Right atrium auricular region (tissue), 2 donors: ENCODE results near the gene GMPR. TPM values are rescaled to one million over a fixed set of nuclear protein-coding genes. Genes with fewer than 3 reads are reported as not detected.

Experiments used
- DNase-seq: peaks from one replicate; pipeline ENCODE4 v3.0.0-alpha.2; 2019; ENCODE audit warnings: low spot score
- H3K27ac ChIP-seq, 2 donors: fragments of 200-600 bp; sonication (generic); 1 replicate in 1 of 2; 2 replicates in 1 of 2; pipeline ENCODE4 v1.5.1; 2016 to 2019
- H3K27me3 ChIP-seq, 2 donors: fragments of 200-600 bp; sonication (generic); one replicate each; pipeline versions ENCODE4 v1.5.1 to v1.6.0; 2017 to 2019
- H3K36me3 ChIP-seq: fragments of 200-600 bp; sonication (generic); one replicate; pipeline ENCODE4 v1.5.1; 2016
- H3K4me1 ChIP-seq, 2 donors: fragments of 200-600 bp; sonication (generic); one replicate each; pipeline versions ENCODE4 v1.5.1 to v1.6.0; 2017 to 2019
- H3K4me3 ChIP-seq, 2 donors: fragments of 200-600 bp; sonication (generic); 1 replicate in 1 of 2; 2 replicates in 1 of 2; pipeline ENCODE4 v1.5.1; 2017 to 2019; ENCODE audit warnings: mild to moderate bottlenecking in 1 of 2, moderate library complexity in 1 of 2
- H3K9me3 ChIP-seq, 2 donors: fragments of 200-600 bp; sonication (generic); one replicate each; pipeline ENCODE4 v1.5.1; 2019
- CTCF ChIP-seq, 2 donors: fragments of 200-600 bp; sonication (generic); IDR thresholded peaks; one replicate each; pipeline ENCODE4 v1.5.1; 2019; ENCODE audit warnings: antibody characterized with exemption in 2 of 2
- total RNA-seq, 2 donors: library from RNA; depleted of rRNA; stranded (reverse); fragments of >200 nt; gene quantifications; one replicate each; pipeline ENCODE4 v1.1.0, GENCODE V29; 2016

Gene GMPR
- total RNA-seq, 2 donors from 2014 or later: 70.1 to 89.5 TPM

GRCh38 chr6:16227048-16227562, 11.3 kb upstream of the GMPR start:
- H3K36me3 ChIP-seq: no peaks in the 10 kb centered on the region
- TF ChIP-seq CTCF (IDR thresholded peaks at IDR 0.05): no peak
- H3K9me3 ChIP-seq: no peaks in the 10 kb centered on the region
- peaks cover 0 to 14% of the 10 kb centered on the region in 2 donors for H3K4me1 ChIP-seq
- H3K27ac ChIP-seq: no peak overlapping the region
- H3K4me3 ChIP-seq: no peak overlapping the region
- no peak for DNase-seq
- H3K27me3 ChIP-seq: no peaks in the 10 kb centered on the region

- Histone ChIP-seq H3K36me3 (no peaks in the 10 kb centered on the region), H3K9me3 (no peaks in the 10 kb centered on the region), H3K4me3 (no peak overlapping the region), H3K4me1 (peaks cover 0 to 14% of the 10 kb centered on the region in 2 donors), H3K27ac (no peak overlapping the region), H3K27me3 (no peaks in the 10 kb centered on the region)
- DNase-seq: no peak
- no peak for TF ChIP-seq CTCF (IDR thresholded peaks at IDR 0.05)
These were observed 10.8 kb upstream of the GMPR start for GRCh38 chr6:16227605-16228004.

- no peak overlapping the region for H3K27ac ChIP-seq
- no peak for DNase-seq
- H3K4me1 ChIP-seq: peaks cover 0 to 14% of the 10 kb centered on the region in 2 donors
- H3K9me3 ChIP-seq: no peaks in the 10 kb centered on the region
- H3K4me3 ChIP-seq: no peak overlapping the region
- no peak for TF ChIP-seq CTCF (IDR thresholded peaks at IDR 0.05)
- no peaks in the 10 kb centered on the region for H3K36me3 ChIP-seq
- no peaks in the 10 kb centered on the region for H3K27me3 ChIP-seq
These were observed 10.3 kb upstream of the GMPR start for GRCh38 chr6:16228043-16228442.

GRCh38 chr6:16228709-16229665, 9.4 kb upstream of the GMPR start:
- no peaks in the 10 kb centered on the region for H3K27me3 ChIP-seq
- no peak for DNase-seq
- peaks cover 0 to 14% of the 10 kb centered on the region in 2 donors for H3K4me1 ChIP-seq
- H3K27ac ChIP-seq: no peak overlapping the region
- H3K9me3 ChIP-seq: no peaks in the 10 kb centered on the region
- no peaks in the 10 kb centered on the region for H3K36me3 ChIP-seq
- peak overlapping the region in 1 of 2 donors; percentile 22 for H3K4me3 ChIP-seq
- peak in 1 of 2 donors; percentile 51 for TF ChIP-seq CTCF (IDR thresholded peaks at IDR 0.05)

GRCh38 chr6:16229700-16230099, 8.7 kb upstream of the GMPR start:
- H3K36me3 ChIP-seq: no peaks in the 10 kb centered on the region
- TF ChIP-seq CTCF (IDR thresholded peaks at IDR 0.05): no peak
- no peaks in the 10 kb centered on the region for H3K9me3 ChIP-seq
- no peaks in the 10 kb centered on the region for H3K27me3 ChIP-seq
- H3K27ac ChIP-seq: peak overlapping the region in 1 of 2 donors; percentile 6
- no peak for DNase-seq
- H3K4me3 ChIP-seq: peak overlapping the region in 1 of 2 donors; percentile 22
- peaks cover 0 to 14% of the 10 kb centered on the region in 2 donors for H3K4me1 ChIP-seq
